ENCODE results near the gene TYW5.

- TF ChIP-seq CTCF (IDR thresholded peaks at IDR 0.05), result no peak
- no peak for TF ChIP-seq TCF7 (CRISPR knock-in tag; IDR thresholded peaks at IDR 0.05; ENCODE audit: low read depth)
- TF ChIP-seq ATF6 (CRISPR knock-in tag; IDR thresholded peaks at IDR 0.05), result no peak
These were observed 27.1 kb downstream of the TYW5 start for GRCh38 chr2:199928226-199928625.

All from WTC11 (cell line).